ENCODE data around the gene HCRT.

DNA sequence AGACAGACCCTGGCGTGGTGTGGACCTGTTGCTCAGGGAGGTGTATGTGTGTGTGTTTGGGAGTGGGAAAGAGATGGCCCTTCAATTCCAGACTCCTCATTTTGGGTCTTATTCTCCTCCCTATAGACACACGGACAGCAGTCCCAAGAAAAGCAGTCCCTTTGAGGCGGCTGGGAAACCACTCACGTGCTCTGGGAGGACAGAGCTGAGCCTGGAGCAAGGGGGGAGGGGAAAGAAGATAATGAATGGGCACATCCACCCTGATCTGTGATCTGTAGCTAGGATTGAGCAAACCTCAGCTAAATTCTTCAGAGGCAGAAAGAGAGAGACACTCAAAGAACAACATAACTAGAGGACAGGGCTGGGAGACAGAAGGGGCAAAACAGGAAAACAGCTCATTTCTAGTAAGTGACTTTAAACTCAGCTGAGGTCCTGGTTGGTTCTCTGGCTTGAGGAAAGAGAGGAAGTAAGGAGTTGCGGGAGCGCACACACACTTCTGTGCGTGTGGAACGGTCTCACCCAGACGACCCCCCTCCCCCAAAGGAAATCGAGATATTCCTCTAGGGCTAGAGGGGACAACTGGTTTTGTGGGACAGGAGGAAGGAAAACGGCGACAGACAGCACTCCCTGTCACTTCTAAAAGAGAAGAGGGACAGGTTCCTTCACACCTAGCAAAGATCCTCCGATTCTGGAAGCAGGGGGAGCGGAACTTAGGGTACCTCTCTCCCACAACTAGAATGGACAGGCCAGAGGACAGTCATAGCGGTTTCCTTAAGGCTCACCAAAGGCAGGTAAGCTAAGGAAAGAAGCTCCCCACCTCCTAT, 31.1 kb downstream of the HCRT start:
- no peak for TF ChIP-seq MYC (IDR thresholded peaks at IDR 0.05; ENCODE audit: low read depth, low read length)
- TF ChIP-seq, protein P1, sequence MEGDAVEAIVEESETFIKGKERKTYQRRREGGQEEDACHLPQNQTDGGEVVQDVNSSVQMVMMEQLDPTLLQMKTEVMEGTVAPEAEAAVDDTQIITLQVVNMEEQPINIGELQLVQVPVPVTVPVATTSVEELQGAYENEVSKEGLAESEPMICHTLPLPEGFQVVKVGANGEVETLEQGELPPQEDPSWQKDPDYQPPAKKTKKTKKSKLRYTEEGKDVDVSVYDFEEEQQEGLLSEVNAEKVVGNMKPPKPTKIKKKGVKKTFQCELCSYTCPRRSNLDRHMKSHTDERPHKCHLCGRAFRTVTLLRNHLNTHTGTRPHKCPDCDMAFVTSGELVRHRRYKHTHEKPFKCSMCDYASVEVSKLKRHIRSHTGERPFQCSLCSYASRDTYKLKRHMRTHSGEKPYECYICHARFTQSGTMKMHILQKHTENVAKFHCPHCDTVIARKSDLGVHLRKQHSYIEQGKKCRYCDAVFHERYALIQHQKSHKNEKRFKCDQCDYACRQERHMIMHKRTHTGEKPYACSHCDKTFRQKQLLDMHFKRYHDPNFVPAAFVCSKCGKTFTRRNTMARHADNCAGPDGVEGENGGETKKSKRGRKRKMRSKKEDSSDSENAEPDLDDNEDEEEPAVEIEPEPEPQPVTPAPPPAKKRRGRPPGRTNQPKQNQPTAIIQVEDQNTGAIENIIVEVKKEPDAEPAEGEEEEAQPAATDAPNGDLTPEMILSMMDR (IDR thresholded peaks at IDR 0.05; ENCODE audit: low read depth, low read length), result no peak
- TF ChIP-seq, protein P2, sequence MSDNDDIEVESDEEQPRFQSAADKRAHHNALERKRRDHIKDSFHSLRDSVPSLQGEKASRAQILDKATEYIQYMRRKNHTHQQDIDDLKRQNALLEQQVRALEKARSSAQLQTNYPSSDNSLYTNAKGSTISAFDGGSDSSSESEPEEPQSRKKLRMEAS (IDR thresholded peaks at IDR 0.05; ENCODE audit: low read depth, low read length), result no peak

All from NB4 (cell line).